GM21526 (cell line): ENCODE measurements around the gene MAMLD1.
"Not testable (repeated sequence)": the region's sequence is repeated elsewhere in the genome, so short reads cannot be mapped to it uniquely, and the experiment has no call there.

Source experiments
- ATAC-seq: cut with Tn5 transposase; IDR thresholded peaks from one replicate; pipeline ENCODE4 v1.9.1; 2021; ENCODE audit warnings: moderate library complexity; ENCODE audit not compliant: unreplicated experiment, low FRiP score

MAMLD1 gene

GRCh38 chrX:150362599-150363481, at the start of gene MAMLD1:
Gene MAMLD1, plus strand, starts transcription at chrX:150363317. Its CDS starts 82,200 bp downstream, at chrX:150445517.
- no peak for ATAC-seq

GRCh38 chrX:150313514-150313913, 49.6 kb upstream of the MAMLD1 start:
- ATAC-seq: no peak

GRCh38 chrX:150314186-150314585, 48.9 kb upstream of the MAMLD1 start:
- ATAC-seq: no peak

GRCh38 chrX:150316564-150316963, 46.6 kb upstream of the MAMLD1 start:
- ATAC-seq: no peak

- ATAC-seq: no peak
These were observed 40.1 kb upstream of the MAMLD1 start for GRCh38 chrX:150323020-150323419.

- ATAC-seq: no peak
These were observed 38.9 kb upstream of the MAMLD1 start for GRCh38 chrX:150324035-150324728.

- no peak for ATAC-seq
These were observed 38.2 kb upstream of the MAMLD1 start for GRCh38 chrX:150324919-150325318.

- ATAC-seq: no peak
These were observed 36.4 kb upstream of the MAMLD1 start for GRCh38 chrX:150326541-150327247.

- no peak for ATAC-seq
These were observed 33.8 kb upstream of the MAMLD1 start for GRCh38 chrX:150329282-150329681.

- ATAC-seq: no peak
These were observed 33.2 kb upstream of the MAMLD1 start for GRCh38 chrX:150329868-150330267.

GRCh38 chrX:150332023-150332422, 31.1 kb upstream of the MAMLD1 start:
- ATAC-seq: no peak

GRCh38 chrX:150334100-150334499, 29.0 kb upstream of the MAMLD1 start:
- no peak for ATAC-seq

- no peak for ATAC-seq
These were observed 28.1 kb upstream of the MAMLD1 start for GRCh38 chrX:150334981-150335380.

GRCh38 chrX:150337026-150337425, 26.1 kb upstream of the MAMLD1 start:
- no peak for ATAC-seq

- ATAC-seq: no peak
These were observed 25.6 kb upstream of the MAMLD1 start for GRCh38 chrX:150337536-150337935.

- ATAC-seq: no peak
These were observed 24.5 kb upstream of the MAMLD1 start for GRCh38 chrX:150338615-150339014.

GRCh38 chrX:150339736-150340135, 23.4 kb upstream of the MAMLD1 start:
- ATAC-seq: no peak

- not testable (repeated sequence) for ATAC-seq
These were observed 22.8 kb upstream of the MAMLD1 start for GRCh38 chrX:150340326-150340725.

GRCh38 chrX:150347471-150347870, 15.6 kb upstream of the MAMLD1 start:
- no peak for ATAC-seq

- no peak for ATAC-seq
These were observed 14.8 kb upstream of the MAMLD1 start for GRCh38 chrX:150348365-150348764.

GRCh38 chrX:150352114-150352513, 11.0 kb upstream of the MAMLD1 start:
- no peak for ATAC-seq
